ENCODE results near the gene NR3C1. TPM values are rescaled to one million over a fixed set of nuclear protein-coding genes. Genes with fewer than 3 reads are reported as not detected.

The NR3C1 gene
- total and polyA plus RNA-seq, 2 of the 13 experiments (the other 11 are each of a cell fraction or from before 2014, with no cell fraction given): 10.0 to 24.3 TPM

DNA sequence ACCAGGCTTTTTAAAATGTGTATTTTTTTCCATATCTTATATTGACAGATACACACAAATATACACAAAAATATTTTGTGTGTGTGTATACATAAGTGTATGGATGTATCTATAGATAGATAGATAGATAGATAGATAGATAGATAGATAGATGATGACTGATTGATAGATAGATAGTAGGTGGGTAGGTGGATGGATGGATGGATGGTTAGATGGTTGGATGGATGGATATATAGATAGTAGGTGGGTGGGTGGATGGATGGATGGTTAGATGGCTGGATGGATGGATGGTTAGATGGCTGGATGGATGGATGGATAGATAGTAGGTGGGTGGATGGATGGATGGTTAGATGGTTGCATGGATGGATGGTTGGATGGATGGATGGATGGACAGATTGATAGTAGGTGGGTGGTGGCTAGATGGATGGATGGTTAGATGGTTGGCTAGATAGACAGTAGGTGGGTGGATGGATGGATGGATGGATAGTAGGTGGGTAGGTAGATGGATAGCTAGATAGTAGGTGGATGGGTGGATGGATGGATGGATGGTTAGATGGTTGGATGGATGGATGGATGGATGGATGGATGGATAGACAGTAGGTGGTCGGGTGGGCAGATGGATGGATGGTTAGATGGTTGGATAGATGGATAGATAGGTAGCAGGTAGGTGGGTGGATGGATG lies 156.2 kb downstream of the NR3C1 start (continued):
- TF ChIP-seq, protein P1, sequence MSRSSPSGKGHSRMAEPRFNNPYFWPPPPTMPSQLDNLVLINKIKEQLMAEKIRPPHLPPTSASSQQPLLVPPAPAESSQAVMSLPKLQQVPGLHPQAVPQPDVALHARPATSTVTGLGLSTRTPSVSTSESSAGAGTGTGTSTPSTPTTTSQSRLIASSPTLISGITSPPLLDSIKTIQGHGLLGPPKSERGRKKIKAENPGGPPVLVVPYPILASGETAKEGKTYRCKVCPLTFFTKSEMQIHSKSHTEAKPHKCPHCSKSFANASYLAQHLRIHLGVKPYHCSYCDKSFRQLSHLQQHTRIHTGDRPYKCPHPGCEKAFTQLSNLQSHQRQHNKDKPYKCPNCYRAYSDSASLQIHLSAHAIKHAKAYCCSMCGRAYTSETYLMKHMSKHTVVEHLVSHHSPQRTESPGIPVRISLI (CRISPR knock-in tag; IDR thresholded peaks at IDR 0.05; ENCODE audit: borderline replicate concordance): no peak
- TF ChIP-seq, protein P2, sequence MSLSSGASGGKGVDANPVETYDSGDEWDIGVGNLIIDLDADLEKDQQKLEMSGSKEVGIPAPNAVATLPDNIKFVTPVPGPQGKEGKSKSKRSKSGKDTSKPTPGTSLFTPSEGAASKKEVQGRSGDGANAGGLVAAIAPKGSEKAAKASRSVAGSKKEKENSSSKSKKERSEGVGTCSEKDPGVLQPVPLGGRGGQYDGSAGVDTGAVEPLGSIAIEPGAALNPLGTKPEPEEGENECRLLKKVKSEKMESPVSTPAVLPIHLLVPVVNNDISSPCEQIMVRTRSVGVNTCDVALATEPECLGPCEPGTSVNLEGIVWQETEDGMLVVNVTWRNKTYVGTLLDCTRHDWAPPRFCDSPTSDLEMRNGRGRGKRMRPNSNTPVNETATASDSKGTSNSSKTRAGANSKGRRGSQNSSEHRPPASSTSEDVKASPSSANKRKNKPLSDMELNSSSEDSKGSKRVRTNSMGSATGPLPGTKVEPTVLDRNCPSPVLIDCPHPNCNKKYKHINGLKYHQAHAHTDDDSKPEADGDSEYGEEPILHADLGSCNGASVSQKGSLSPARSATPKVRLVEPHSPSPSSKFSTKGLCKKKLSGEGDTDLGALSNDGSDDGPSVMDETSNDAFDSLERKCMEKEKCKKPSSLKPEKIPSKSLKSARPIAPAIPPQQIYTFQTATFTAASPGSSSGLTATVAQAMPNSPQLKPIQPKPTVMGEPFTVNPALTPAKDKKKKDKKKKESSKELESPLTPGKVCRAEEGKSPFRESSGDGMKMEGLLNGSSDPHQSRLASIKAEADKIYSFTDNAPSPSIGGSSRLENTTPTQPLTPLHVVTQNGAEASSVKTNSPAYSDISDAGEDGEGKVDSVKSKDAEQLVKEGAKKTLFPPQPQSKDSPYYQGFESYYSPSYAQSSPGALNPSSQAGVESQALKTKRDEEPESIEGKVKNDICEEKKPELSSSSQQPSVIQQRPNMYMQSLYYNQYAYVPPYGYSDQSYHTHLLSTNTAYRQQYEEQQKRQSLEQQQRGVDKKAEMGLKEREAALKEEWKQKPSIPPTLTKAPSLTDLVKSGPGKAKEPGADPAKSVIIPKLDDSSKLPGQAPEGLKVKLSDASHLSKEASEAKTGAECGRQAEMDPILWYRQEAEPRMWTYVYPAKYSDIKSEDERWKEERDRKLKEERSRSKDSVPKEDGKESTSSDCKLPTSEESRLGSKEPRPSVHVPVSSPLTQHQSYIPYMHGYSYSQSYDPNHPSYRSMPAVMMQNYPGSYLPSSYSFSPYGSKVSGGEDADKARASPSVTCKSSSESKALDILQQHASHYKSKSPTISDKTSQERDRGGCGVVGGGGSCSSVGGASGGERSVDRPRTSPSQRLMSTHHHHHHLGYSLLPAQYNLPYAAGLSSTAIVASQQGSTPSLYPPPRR (CRISPR knock-in tag; IDR thresholded peaks at IDR 0.05; ENCODE audit: borderline replicate concordance): no peak

DNA sequence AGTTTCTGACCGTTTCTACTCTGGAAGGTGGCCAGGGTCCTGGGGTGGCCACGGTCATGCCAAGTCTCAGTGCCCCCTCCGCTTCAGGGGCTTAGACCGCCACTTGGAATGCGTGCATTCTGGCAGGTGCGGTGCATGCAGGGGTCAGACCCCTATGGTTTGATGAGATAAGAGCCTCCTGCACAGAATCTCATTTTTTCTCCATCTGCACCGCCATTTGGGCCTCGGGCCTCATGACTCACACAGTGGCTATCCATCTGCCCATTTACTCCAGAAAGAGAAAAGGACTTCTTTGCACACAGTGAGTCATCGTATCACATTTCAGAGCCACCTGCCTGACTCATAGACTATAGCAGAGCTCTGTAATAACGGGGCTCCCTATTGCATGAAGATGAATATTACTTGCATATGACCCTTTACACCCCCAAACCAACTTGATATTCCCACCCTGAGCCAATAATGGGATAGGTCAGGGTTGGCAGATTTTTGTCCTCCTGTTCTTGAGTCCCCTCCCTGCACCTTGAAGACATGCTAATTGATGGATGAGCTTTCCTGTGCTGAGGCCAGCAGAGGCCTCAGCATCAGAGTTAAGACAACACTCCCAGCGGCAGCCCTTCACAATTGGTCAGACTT lies 157.4 kb downstream of the NR3C1 start:
- ChIA-PET POLR2A (no interaction called here), CTCF (ENCODE audit: low intra/inter-chr PET ratio, low total read pairs) (no interaction called here)
- intact Hi-C loops (cut with micrococcal nuclease; ENCODE audit: unreplicated experiment) (no loop called here), in situ Hi-C loops (cut with HindIII; ENCODE audit: extremely low pct_ligation_motif_present, low pct_unique_long_range_greater_than_20kb) (no loop called here)
- no TSS peak for BruUV-seq (replicated peaks)
- Histone ChIP-seq H3K36me3 (replicated peaks in 1 of 2; ENCODE audit: control insufficient read depth in 1 of 2, insufficient read depth in 2 of 2, low read length in 2 of 2) (no peaks in the 10 kb centered on the region), H3K27me3 (ENCODE audit: control insufficient read depth in 1 of 2, insufficient read depth in 2 of 2, low read length in 2 of 2) (no peaks in the 10 kb centered on the region), H3K4me1 (ENCODE audit: insufficient read depth, low read length) (peaks cover 32% of the 10 kb centered on the region), H3K9me3 (ENCODE audit: low read length) (no peaks in the 10 kb centered on the region), H3K27ac (ENCODE audit: extremely low read length, insufficient read depth, low read length) (no peak overlapping the region), H2AFZ (ENCODE audit: low read length) (no peak overlapping the region), H3K4me2 (ENCODE audit: low read depth, low read length) (no peak overlapping the region), H4K20me1 (ENCODE audit: insufficient read depth, low read length) (no peaks in the 10 kb centered on the region), H3K4me3 (replicated peaks in 1 of 3; ENCODE audit: insufficient read depth in 1 of 3, low read depth in 2 of 3, low read length in 3 of 3) (no peak overlapping the region), H3K9ac (ENCODE audit: insufficient read depth, low read depth, low read length) (no peak overlapping the region), H3K79me2 (ENCODE audit: insufficient read depth, low read length) (no peaks in the 10 kb centered on the region)
- FAIRE-seq (no peak), ATAC-seq (peak; percentile 86), DNase-seq (ENCODE audit: low spot score) (peak; percentile 64)
- WGBS (ENCODE audit: low lambda C conversion rate): 38% methylated on average over 11 of the region's 11 CpGs
- TF ChIP-seq CEBPB (IDR thresholded peaks at IDR 0.05; ENCODE audit: borderline replicate concordance, low read depth, low read length) (0 out of 2 replicates have a peak, but pooled peaks have one; percentile 4), JUND (CRISPR knock-in tag; IDR thresholded peaks at IDR 0.05) (0 out of 2 replicates have a peak, but pooled peaks have one; percentile 24), ZNF644 (CRISPR knock-in tag; IDR thresholded peaks at IDR 0.05; ENCODE audit: low read depth) (peak; percentile 73), XRCC5 (optimal IDR thresholded peaks at IDR 0.05; ENCODE audit: low read length) (peak; percentile 44), JUNB (CRISPR knock-in tag; IDR thresholded peaks at IDR 0.05; ENCODE audit: borderline replicate concordance) (peak; percentile 53; the same call in 1 of the 2 replicates), SIX4 (CRISPR knock-in tag; IDR thresholded peaks at IDR 0.05) (peak; percentile 69; the same call in 1 of the 2 replicates), SIX1 (CRISPR knock-in tag; IDR thresholded peaks at IDR 0.05; ENCODE audit: borderline replicate concordance) (peak; percentile 86; the same call in 1 of the 2 replicates)
- TF ChIP-seq, protein P3, sequence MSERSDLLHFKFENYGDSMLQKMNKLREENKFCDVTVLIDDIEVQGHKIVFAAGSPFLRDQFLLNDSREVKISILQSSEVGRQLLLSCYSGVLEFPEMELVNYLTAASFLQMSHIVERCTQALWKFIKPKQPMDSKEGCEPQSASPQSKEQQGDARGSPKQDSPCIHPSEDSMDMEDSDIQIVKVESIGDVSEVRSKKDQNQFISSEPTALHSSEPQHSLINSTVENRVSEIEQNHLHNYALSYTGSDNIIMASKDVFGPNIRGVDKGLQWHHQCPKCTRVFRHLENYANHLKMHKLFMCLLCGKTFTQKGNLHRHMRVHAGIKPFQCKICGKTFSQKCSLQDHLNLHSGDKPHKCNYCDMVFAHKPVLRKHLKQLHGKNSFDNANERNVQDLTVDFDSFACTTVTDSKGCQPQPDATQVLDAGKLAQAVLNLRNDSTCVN (CRISPR knock-in tag; IDR thresholded peaks at IDR 0.05; ENCODE audit: borderline replicate concordance): peak; percentile 52; the same call in 1 of the 2 replicates
- TF ChIP-seq, protein P4, sequence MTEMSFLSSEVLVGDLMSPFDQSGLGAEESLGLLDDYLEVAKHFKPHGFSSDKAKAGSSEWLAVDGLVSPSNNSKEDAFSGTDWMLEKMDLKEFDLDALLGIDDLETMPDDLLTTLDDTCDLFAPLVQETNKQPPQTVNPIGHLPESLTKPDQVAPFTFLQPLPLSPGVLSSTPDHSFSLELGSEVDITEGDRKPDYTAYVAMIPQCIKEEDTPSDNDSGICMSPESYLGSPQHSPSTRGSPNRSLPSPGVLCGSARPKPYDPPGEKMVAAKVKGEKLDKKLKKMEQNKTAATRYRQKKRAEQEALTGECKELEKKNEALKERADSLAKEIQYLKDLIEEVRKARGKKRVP (CRISPR knock-in tag; IDR thresholded peaks at IDR 0.05): 0 out of 4 replicates have a peak, but pooled peaks of 1 of the 2 experiments have one; percentile 29

Data from HepG2 (cell line).